ENCODE data around the gene KLC1. TPM values are rescaled to one million over a fixed set of nuclear protein-coding genes. Genes with fewer than 3 reads are reported as not detected.

The KLC1 gene
- total and polyA plus RNA-seq, 2 of the 8 experiments (the other 6 are each of a cell fraction or from before 2014, with no cell fraction given): 84.6 to 134 TPM

GRCh38 chr14:103628221-103628683, 759 bp upstream of the KLC1 start (continued):
- TF ChIP-seq POLR2AphosphoS5 (IDR thresholded peaks at IDR 0.05; ENCODE audit: low read depth, low read length): no peak
- 0 out of 2 replicates have a peak, but pooled peaks have one; percentile 23 for TF ChIP-seq PHF8 (conservative IDR thresholded peaks at IDR 0.05; ENCODE audit: low read depth, low read length)
- peak; percentile 80; the same call in 1 of the 2 replicates for TF ChIP-seq MAFK (IDR thresholded peaks at IDR 0.05; ENCODE audit: low read depth, low read length)
